ENCODE measurements around the gene LDHAL6B.

DNA sequence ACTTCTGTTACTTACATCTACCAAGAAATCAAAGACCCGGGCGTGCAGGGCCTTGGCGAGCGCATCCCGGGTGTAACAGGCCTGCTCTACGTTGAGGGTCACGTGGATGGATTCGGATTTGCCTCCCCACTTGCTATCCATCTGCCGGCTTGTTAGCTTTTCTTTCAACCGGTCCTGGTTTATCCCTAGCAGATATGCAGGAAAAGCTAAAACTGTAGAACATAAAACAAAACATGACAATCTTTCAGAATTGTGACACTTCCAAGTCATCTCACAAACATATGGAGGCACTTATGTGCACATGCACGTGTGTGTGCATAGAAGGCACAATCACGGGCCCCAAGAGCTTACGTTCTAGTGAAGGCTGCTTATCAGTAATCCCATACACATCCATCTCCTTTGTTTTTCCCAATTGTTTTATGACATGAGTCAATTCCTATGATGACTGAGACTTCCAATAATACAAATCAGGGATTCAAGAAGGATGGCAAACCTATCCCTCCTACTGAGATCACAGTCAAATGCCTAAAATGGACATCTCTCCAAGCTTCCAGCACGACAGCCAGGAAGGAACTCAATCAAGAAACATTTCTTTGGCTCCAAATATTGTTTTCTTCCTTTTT is 11.3 kb downstream of the LDHAL6B start:
- no peak for TF ChIP-seq MEF2A (IDR thresholded peaks at IDR 0.05; ENCODE audit: control insufficient read depth, low read depth, low read length)
- TF ChIP-seq, protein P1, sequence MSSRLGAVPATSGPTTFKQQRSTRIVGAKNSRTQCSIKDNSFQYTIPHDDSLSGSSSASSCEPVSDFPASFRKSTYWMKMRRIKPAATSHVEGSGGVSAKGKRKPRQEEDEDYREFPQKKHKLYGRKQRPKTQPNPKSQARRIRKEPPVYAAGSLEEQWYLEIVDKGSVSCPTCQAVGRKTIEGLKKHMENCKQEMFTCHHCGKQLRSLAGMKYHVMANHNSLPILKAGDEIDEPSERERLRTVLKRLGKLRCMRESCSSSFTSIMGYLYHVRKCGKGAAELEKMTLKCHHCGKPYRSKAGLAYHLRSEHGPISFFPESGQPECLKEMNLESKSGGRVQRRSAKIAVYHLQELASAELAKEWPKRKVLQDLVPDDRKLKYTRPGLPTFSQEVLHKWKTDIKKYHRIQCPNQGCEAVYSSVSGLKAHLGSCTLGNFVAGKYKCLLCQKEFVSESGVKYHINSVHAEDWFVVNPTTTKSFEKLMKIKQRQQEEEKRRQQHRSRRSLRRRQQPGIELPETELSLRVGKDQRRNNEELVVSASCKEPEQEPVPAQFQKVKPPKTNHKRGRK (tag; IDR thresholded peaks at IDR 0.05): no peak
- TF ChIP-seq SREBF1 (IDR thresholded peaks at IDR 0.05; ENCODE audit: borderline replicate concordance, low read depth, low read length): no peak
- no peak for TF ChIP-seq ZFP1 (CRISPR knock-in tag; IDR thresholded peaks at IDR 0.05)
- no peak for TF ChIP-seq RAD51 (IDR thresholded peaks at IDR 0.05; ENCODE audit: borderline replicate concordance, low read depth)
- TF ChIP-seq, protein P2, sequence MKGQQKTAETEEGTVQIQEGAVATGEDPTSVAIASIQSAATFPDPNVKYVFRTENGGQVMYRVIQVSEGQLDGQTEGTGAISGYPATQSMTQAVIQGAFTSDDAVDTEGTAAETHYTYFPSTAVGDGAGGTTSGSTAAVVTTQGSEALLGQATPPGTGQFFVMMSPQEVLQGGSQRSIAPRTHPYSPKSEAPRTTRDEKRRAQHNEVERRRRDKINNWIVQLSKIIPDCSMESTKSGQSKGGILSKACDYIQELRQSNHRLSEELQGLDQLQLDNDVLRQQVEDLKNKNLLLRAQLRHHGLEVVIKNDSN (CRISPR knock-in tag; IDR thresholded peaks at IDR 0.05): no peak
- TF ChIP-seq HDAC1 (IDR thresholded peaks at IDR 0.05): no peak
